HG03575 (cell line): ENCODE data around the gene POLD2.

ENCODE experiments used
- ATAC-seq: cut with Tn5 transposase; IDR thresholded peaks from one replicate; pipeline ENCODE4 v1.9.1; 2021; ENCODE audit not compliant: unreplicated experiment, insufficient number of reproducible peaks, low FRiP score; ENCODE audit errors: extremely low read depth

POLD2 gene

GRCh38 chr7:44094883-44095592 lies 28.3 kb downstream of the POLD2 start:
- ATAC-seq, result no peak

GRCh38 chr7:44094365-44094764 lies 29.0 kb downstream of the POLD2 start:
- no peak for ATAC-seq

GRCh38 chr7:44093102-44093641 lies 30.2 kb downstream of the POLD2 start:
- no peak for ATAC-seq

DNA sequence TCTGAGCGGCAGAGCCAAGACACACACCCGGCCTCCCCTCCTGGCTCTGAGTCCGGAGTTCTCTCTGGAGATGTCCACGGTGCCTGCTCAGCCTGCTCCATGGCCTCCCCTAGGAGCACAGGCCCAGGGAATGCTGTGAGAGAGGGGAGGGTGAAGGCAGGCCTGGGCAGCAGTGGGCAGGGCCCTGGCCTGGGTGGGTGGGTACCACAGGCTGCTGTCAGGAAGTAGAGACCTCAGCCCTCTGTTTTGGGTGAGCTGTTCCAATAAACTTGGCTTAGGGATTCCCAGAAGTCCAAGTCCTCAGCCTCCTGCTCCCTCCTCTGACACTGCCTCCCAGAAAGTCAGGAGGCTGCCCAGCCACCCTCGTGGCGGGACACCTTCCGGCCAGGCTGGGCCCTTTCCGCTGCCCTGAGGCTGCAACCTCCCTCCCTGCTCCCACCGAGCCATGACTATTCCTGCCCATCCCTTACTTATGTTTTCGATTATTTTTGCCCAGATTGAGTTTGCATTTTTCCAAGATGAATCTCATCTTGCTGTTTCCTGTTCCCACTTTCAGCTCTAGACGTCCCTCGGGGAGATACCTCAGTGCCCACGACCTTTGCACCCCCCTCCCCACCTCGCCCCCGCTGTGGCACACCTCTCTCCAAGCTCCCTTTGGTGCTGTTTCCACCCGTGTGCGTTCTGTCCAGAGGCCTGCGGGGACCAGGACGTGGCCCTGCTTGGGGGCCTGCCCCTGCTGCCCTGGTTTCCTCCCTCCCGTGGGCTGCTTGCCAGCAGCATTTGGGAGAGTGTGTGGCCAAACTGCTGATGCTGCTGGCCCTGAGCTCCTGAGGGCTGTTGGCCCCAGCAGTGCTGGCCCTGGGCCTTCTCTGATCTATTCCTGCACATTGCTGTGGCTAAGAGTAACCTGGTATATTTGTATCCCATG lies 35.2 kb downstream of the POLD2 start:
- ATAC-seq, result no peak

DNA sequence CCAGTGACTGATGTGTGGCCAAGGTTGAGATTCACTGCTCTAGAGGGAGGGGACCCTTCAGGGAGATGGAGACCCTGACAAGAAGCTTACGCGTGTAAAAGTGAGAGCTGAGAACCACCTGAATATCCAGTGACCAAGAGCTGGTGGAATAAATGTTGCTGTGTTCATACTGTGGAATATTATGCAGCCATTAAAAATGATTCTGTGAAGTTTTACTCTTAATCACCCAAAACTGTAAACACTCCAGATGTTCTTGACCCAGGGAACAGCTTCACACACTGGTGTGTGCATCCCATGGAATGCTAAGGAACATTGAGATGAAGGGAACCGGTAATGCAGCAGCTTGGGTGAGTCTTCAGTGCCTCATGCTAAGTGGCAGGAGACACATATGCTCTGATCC lies 36.7 kb downstream of the POLD2 start:
- ATAC-seq, result no peak

DNA sequence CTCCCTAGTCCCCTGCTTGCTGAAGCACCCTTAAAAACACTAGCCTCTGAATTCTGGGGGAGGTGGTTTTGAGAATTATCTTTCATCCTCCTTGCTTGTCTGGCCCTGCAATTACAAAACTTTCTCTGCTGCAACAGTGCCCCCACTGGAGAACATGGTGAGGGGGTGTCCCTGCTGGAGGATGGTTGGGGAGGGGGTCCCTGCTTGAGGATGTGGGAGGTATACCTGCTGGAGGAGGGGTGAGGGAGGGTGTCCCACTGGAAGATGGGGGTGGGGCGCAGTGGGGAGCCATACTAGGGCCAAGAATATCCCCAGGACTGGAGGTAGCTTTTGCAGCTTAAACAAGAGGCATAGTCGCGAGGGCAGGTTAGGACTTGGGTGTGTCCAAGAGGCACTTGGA lies 37.8 kb downstream of the POLD2 start:
- ATAC-seq, result no peak

- no peak for ATAC-seq
Measured at GRCh38 chr7:44084701-44085100, 38.6 kb downstream of the POLD2 start.

- no peak for ATAC-seq
Measured at GRCh38 chr7:44083796-44084195, 39.6 kb downstream of the POLD2 start.

GRCh38 chr7:44082541-44083207 lies 40.7 kb downstream of the POLD2 start:
- peak; percentile 82 for ATAC-seq

- ATAC-seq, result no peak
Measured at GRCh38 chr7:44081266-44081748, 42.0 kb downstream of the POLD2 start.

- no peak for ATAC-seq
Measured at GRCh38 chr7:44080686-44081265, 42.6 kb downstream of the POLD2 start.

GRCh38 chr7:44080118-44080517 lies 43.2 kb downstream of the POLD2 start:
- no peak for ATAC-seq

GRCh38 chr7:44079331-44080021 lies 43.9 kb downstream of the POLD2 start:
- ATAC-seq, result no peak

DNA sequence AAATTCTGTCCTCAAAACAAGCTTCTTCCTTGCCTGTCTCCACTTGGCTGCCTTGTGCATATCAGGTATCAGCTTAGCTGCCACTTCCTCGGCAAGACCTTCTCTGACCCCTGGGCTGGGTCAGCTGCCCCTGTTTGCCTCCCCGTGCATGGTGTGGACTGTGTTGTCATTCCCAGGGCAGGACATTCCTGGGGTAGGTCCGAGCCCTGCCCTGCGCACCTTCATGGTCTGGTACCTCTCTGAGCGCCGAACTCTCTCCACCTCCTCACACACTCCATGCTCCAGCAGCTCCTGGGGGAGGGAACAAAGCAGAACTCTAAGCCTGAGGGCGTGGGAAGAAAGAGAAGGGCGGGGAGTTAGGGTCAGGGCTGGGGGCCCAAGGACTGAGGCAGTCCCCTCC lies 44.8 kb downstream of the POLD2 start:
- ATAC-seq, result no peak

- no peak for ATAC-seq
Measured at GRCh38 chr7:44077681-44078091, 45.7 kb downstream of the POLD2 start.

- ATAC-seq, result no peak
Measured at GRCh38 chr7:44077061-44077460, 46.3 kb downstream of the POLD2 start.

DNA sequence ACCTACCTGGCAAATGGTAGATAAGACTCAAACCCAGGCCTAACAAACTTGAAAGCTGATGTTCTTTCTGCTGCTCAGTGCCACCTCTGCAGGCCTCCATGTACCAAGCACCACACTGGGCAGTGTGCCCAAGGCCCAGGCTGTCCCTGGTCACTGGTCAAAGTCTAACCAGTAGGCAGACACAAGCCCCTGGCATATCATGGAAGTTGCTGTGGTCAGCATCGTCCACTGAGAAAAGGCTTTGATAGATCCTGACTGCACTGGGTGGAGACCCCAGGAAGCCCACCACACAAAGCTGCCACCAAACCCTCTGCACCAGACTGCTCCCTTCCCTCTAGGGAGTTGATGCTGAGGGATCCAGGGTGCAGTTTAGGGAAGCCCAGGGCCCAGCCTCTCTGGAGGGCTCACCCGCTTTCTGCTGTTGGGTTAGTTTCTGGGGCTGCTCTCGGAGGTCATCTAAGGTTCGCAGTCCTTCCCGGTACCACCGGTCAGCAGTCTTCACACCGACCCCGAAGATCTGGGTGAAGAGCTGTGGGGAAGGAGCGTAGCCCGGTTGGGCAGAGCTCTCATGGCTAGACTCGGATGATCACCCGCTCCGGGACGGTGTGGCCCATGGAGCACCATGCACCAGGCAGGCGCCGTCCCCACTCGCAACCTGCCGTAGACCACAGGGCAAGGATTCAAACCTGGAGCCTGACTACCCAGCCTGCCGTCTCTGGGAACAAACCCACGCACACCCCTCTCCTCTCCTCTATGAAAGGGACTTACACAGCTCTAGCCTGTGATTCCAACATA lies 47.0 kb downstream of the POLD2 start:
- no peak for ATAC-seq
